ENCODE measurements around the gene TLCD3A. TPM values are rescaled to one million over a fixed set of nuclear protein-coding genes. Genes with fewer than 3 reads are reported as not detected.
"Not testable (repeated sequence)": the region's sequence is repeated elsewhere in the genome, so short reads cannot be mapped to it uniquely, and the experiment has no call there.

Gene TLCD3A
- total RNA-seq, 1 experiment from 2014 or later, result 21.6 TPM

DNA sequence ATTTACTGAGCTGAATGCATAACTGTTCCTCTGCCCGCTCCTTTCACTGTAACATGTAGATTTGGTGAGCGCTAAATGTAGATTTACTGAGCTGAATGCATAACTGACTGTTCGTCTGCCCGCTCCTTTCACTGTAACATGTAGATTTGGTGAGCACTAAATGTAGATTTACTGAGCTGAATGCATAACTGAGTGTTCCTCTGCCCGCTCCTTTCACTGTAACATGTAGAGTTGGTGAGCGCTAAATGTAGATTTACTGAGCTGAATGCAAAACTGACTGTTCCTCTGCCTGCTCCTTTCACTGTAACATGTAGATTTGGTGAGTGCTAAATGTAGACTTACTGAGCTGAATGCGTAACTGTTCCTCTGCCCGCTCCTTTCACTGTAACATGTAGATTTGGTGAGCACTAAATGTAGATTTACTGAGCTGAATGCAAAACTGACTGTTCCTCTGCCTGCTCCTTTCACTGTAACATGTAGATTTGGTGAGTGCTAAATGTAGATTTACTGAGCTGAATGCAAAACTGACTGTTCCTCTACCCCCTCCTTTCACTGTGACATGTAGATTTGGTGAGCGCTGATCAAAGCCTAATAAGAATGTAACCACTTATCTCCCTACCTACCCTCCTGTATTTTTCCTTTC lies 23.0 kb downstream of the TLCD3A start:
- H3K4me3 Mint-ChIP-seq; POLR2A ChIA-PET; DNase-seq (ENCODE audit: low spot score); H3K27me3 Mint-ChIP-seq (ENCODE audit: low read depth); ATAC-seq: not testable (repeated sequence)
- H3K27ac Mint-ChIP-seq, result peak overlapping the region; percentile 35
- H3K4me1 Mint-ChIP-seq, result peaks cover 24% of the 10 kb centered on the region
- peak; percentile 96 for TF ChIP-seq ZNF232 (CRISPR knock-in tag; IDR thresholded peaks at IDR 0.05)
- peaks cover 12% of the 10 kb centered on the region for H3K9me3 Mint-ChIP-seq
- peaks cover 43% of the 10 kb centered on the region for H3K36me3 Mint-ChIP-seq
- CTCF ChIA-PET, result interaction anchor here (0.9 to 2.1 kb wide), 4 partner anchors 124 to 243 kb away, joined by 3 to 8 read pairs (median 4); partner anchors contain the start of genes NXN and TIMM22

DNA sequence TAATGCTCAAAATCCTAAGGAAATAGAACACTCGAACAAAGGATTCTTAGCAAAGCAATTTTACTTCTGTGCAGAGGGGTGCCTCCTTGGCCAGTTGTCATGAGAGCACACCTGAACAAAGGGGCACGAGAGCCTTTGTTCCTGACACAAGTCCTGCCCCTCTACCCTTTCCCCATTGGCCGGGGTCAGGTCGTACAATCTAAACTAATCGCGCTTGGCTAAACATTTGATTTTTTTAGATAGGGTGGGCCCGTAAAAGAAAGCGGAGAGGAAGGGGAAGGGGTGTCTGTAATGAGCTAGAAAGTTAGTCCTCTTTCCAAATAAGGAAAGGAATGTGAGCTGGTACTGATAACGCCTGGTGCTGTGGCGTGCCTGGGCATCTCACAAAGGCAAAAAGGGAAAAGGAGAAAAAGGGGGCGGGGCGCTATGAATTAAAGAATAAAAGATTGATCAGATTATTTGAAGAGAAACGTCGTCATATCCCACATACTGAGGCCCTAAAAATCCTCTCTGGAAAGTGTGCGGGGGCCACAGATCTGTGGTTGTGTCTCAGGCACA lies 23.7 kb downstream of the TLCD3A start:
- ATAC-seq; DNase-seq (ENCODE audit: low spot score); POLR2A ChIA-PET; H3K4me3 Mint-ChIP-seq; H3K27me3 Mint-ChIP-seq (ENCODE audit: low read depth): not testable (repeated sequence)
- Mint-ChIP-seq H3K4me1 (peaks cover 17% of the 10 kb centered on the region), H3K36me3 (peaks cover 41% of the 10 kb centered on the region), H3K27ac (peak overlapping the region; percentile 35), H3K9me3 (peaks cover 11% of the 10 kb centered on the region)
- CTCF ChIA-PET, result interaction anchor here (1.6 kb wide), 1 partner anchor 224 kb away, joined by 4 read pairs; the partner anchor contains the start of gene NXN

DNA sequence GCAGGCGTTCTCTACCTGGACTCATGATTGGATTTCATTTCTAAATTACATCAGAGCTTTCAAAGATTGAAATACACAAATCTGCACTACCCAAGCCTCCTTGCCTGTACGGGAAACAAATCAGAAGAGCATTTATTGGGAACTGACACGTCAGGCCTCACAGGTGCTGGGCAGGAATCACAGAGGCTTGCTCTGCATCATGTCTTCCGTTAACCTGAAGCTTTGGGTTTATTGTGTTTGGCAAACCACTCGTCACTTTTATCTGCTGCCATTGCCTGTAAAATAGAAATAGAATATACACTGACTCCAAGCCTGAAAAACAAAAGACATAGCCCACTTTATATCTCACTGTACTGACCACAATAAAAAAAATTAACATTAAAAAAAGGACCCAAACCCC lies 27.6 kb downstream of the TLCD3A start:
- H3K27ac Mint-ChIP-seq, result no peak overlapping the region
- DNase-seq (ENCODE audit: low spot score) (no peak), ATAC-seq (no peak)
- ChIA-PET POLR2A (no interaction called here), CTCF (no interaction called here)
- peaks cover 8% of the 10 kb centered on the region for H3K4me1 Mint-ChIP-seq
- peaks cover 10% of the 10 kb centered on the region for H3K9me3 Mint-ChIP-seq
- no peaks in the 10 kb centered on the region for H3K27me3 Mint-ChIP-seq (ENCODE audit: low read depth)
- no peak overlapping the region for H3K4me3 Mint-ChIP-seq
- TF ChIP-seq ZNF121 (CRISPR knock-in tag; IDR thresholded peaks at IDR 0.05), result no peak
- TF ChIP-seq JAZF1 (CRISPR knock-in tag; IDR thresholded peaks at IDR 0.05), result no peak
- TF ChIP-seq SOX15 (CRISPR knock-in tag; IDR thresholded peaks at IDR 0.05), result no peak
- TF ChIP-seq, protein P1, sequence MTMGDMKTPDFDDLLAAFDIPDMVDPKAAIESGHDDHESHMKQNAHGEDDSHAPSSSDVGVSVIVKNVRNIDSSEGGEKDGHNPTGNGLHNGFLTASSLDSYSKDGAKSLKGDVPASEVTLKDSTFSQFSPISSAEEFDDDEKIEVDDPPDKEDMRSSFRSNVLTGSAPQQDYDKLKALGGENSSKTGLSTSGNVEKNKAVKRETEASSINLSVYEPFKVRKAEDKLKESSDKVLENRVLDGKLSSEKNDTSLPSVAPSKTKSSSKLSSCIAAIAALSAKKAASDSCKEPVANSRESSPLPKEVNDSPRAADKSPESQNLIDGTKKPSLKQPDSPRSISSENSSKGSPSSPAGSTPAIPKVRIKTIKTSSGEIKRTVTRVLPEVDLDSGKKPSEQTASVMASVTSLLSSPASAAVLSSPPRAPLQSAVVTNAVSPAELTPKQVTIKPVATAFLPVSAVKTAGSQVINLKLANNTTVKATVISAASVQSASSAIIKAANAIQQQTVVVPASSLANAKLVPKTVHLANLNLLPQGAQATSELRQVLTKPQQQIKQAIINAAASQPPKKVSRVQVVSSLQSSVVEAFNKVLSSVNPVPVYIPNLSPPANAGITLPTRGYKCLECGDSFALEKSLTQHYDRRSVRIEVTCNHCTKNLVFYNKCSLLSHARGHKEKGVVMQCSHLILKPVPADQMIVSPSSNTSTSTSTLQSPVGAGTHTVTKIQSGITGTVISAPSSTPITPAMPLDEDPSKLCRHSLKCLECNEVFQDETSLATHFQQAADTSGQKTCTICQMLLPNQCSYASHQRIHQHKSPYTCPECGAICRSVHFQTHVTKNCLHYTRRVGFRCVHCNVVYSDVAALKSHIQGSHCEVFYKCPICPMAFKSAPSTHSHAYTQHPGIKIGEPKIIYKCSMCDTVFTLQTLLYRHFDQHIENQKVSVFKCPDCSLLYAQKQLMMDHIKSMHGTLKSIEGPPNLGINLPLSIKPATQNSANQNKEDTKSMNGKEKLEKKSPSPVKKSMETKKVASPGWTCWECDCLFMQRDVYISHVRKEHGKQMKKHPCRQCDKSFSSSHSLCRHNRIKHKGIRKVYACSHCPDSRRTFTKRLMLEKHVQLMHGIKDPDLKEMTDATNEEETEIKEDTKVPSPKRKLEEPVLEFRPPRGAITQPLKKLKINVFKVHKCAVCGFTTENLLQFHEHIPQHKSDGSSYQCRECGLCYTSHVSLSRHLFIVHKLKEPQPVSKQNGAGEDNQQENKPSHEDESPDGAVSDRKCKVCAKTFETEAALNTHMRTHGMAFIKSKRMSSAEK (CRISPR knock-in tag; IDR thresholded peaks at IDR 0.05; ENCODE audit: borderline replicate concordance), result no peak
- no peak for TF ChIP-seq PRRX2 (CRISPR knock-in tag; IDR thresholded peaks at IDR 0.05)
- TF ChIP-seq, protein P2, sequence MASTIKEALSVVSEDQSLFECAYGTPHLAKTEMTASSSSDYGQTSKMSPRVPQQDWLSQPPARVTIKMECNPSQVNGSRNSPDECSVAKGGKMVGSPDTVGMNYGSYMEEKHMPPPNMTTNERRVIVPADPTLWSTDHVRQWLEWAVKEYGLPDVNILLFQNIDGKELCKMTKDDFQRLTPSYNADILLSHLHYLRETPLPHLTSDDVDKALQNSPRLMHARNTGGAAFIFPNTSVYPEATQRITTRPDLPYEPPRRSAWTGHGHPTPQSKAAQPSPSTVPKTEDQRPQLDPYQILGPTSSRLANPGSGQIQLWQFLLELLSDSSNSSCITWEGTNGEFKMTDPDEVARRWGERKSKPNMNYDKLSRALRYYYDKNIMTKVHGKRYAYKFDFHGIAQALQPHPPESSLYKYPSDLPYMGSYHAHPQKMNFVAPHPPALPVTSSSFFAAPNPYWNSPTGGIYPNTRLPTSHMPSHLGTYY (CRISPR knock-in tag; IDR thresholded peaks at IDR 0.05), result no peak
- TF ChIP-seq, protein P3, sequence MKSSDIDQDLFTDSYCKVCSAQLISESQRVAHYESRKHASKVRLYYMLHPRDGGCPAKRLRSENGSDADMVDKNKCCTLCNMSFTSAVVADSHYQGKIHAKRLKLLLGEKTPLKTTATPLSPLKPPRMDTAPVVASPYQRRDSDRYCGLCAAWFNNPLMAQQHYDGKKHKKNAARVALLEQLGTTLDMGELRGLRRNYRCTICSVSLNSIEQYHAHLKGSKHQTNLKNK (CRISPR knock-in tag; IDR thresholded peaks at IDR 0.05), result no peak
- no peak for TF ChIP-seq EMX1 (CRISPR knock-in tag; IDR thresholded peaks at IDR 0.05)
- TF ChIP-seq, protein P4, sequence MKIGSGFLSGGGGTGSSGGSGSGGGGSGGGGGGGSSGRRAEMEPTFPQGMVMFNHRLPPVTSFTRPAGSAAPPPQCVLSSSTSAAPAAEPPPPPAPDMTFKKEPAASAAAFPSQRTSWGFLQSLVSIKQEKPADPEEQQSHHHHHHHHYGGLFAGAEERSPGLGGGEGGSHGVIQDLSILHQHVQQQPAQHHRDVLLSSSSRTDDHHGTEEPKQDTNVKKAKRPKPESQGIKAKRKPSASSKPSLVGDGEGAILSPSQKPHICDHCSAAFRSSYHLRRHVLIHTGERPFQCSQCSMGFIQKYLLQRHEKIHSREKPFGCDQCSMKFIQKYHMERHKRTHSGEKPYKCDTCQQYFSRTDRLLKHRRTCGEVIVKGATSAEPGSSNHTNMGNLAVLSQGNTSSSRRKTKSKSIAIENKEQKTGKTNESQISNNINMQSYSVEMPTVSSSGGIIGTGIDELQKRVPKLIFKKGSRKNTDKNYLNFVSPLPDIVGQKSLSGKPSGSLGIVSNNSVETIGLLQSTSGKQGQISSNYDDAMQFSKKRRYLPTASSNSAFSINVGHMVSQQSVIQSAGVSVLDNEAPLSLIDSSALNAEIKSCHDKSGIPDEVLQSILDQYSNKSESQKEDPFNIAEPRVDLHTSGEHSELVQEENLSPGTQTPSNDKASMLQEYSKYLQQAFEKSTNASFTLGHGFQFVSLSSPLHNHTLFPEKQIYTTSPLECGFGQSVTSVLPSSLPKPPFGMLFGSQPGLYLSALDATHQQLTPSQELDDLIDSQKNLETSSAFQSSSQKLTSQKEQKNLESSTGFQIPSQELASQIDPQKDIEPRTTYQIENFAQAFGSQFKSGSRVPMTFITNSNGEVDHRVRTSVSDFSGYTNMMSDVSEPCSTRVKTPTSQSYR (CRISPR knock-in tag; IDR thresholded peaks at IDR 0.05), result no peak
- peaks cover 61% of the 10 kb centered on the region for H3K36me3 Mint-ChIP-seq

Measured in WTC11 (cell line).